HG02840 (cell line): ENCODE results near the gene BEND2.

ENCODE experiments used
- ATAC-seq: cut with Tn5 transposase; IDR thresholded peaks from one replicate; pipeline ENCODE4 v1.9.1; 2021; ENCODE audit warnings: mild to moderate bottlenecking, moderate library complexity, moderate number of reproducible peaks; ENCODE audit not compliant: unreplicated experiment, low FRiP score

Gene BEND2

GRCh38 chrX:18146954-18147353, 73.7 kb downstream of the BEND2 start:
- no peak for ATAC-seq

DNA sequence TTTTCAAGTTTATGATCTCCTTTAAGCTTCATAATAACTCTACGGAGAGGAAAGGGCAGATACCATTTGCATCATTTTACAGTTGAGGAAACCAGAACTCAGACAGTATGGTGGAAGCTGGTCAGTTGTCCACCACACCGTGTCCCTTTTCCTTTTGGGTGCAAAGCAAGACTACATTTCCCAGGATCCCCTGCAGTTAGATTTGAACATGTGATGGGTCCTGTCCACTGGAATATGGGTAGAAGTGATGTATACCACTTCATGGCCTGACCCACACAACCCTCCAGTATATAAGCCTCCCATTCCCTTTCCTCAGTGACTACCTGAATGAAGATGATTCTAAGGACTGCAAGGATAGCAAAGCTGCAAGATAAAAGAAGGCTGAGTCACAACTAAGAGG, 74.7 kb downstream of the BEND2 start:
- ATAC-seq: no peak

DNA sequence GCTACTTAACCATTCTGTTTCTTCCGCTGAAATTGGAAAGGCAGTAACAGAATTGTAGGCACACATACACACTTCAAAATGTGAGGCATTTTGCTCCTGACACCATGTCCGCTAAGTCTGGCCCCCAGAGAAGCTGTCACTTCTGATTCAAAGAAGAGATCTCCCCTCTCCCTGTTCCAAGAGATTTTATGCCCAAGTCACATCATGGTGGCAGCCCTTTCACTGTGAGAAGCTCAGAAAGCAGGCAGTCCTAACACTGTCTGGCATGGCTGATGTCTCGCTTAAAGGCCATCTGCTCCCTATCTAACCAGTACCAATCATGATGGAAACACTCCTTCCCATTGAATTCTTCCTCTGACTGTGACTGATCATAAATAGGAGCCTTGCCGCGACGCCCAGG, 83.9 kb downstream of the BEND2 start:
- ATAC-seq: no peak

GRCh38 chrX:18133605-18134004, 87.1 kb downstream of the BEND2 start:
- ATAC-seq: no peak

GRCh38 chrX:18129690-18130089, 91.0 kb downstream of the BEND2 start:
- no peak for ATAC-seq

- no peak for ATAC-seq
Measured at GRCh38 chrX:18126971-18127370, 93.7 kb downstream of the BEND2 start.

DNA sequence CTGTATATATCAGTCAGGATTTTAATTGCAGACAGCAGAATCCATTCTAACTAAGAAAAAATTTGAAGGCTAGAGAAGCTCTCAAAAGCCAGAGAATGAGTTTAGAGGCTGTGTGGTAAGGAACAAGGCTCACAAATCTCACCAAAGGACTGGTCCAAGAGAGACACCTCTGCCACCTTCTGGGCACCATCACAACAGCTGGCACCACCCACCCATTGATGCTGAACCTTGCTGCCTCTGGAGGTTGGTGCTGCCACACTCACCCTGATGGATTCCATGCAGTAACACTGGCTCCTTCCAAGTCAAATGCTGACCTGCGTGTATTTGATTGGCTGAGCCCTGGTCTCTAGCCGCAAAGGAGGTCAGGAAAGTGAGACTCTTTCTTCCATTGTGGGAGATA, 100.8 kb downstream of the BEND2 start:
- ATAC-seq: no peak
